Hematopoietic multipotent progenitor cell (in vitro differentiated cells): ENCODE measurements around the gene SH3GL1. TPM values are rescaled to one million over a fixed set of nuclear protein-coding genes. Genes with fewer than 3 reads are reported as not detected.

Source experiments
- DNase-seq, 3 donors: peaks; one replicate each; pipeline ENCODE4 v3.0.0-alpha.2; 2011 to 2015; ENCODE audit warnings: low read depth in 2 of 3, low spot score in 2 of 3
- total RNA-seq: library from RNA; depleted of rRNA; stranded (reverse); fragments of >200 nt; gene quantifications from one replicate; pipeline ENCODE4 v1.2.3, GENCODE V29; 2012

Gene SH3GL1
- total RNA-seq, 1 donor: 25.9 TPM

DNA sequence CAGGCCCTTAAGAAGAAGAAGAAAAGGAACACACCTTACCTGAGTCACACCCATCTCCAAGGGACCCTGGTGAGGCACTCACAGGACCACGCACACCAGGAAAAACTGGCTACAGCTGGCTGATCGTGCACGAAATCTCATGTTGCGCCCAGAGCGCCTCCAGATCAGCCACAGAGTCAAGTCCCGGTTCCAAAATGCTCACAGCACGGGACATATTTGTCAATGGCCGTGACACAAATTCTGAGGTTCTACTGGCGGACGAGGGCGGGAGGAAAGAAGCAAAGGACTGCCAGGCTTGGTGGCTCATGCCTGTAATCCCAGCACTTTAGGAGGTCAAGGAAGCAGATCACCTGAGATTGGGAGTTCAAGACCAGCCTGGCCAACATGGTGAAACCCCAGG, 21.5 kb downstream of the SH3GL1 start:
- no peak for DNase-seq

GRCh38 chr19:4376991-4377781, 23.2 kb downstream of the SH3GL1 start:
- no peak for DNase-seq

- DNase-seq: no peak
These were observed 23.7 kb downstream of the SH3GL1 start for GRCh38 chr19:4376671-4376990.

DNA sequence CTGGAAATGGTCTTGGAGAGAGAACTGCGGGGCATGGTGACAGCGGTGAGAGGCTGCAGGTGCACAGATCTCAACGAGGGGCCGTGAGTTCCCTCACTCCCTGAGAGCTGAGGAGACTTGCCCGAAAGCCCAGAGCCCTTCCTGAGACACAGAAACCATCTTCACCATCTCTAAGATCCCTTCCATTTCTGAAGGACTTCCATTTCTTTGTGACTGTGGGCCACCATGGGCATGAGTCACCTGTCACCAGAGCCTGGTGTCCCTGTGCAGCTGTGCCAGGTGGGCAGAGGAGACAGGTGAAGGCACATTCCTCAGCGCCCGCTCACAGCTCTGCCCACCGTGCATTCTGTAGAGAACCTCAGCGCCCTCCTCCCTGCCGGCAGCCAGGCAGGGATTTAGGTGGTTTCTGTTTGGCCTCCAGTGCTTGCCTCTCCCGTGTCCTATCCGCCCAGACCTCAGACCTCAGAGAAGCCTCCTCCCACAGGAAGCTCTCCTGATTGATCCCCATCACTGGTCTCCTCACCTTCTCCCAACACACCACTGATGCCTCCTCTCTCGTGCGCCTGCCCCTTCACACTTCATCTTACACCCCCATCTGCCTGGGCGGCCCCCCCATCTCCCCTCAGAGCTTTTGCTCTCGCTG, 24.2 kb downstream of the SH3GL1 start:
- DNase-seq: no peak

DNA sequence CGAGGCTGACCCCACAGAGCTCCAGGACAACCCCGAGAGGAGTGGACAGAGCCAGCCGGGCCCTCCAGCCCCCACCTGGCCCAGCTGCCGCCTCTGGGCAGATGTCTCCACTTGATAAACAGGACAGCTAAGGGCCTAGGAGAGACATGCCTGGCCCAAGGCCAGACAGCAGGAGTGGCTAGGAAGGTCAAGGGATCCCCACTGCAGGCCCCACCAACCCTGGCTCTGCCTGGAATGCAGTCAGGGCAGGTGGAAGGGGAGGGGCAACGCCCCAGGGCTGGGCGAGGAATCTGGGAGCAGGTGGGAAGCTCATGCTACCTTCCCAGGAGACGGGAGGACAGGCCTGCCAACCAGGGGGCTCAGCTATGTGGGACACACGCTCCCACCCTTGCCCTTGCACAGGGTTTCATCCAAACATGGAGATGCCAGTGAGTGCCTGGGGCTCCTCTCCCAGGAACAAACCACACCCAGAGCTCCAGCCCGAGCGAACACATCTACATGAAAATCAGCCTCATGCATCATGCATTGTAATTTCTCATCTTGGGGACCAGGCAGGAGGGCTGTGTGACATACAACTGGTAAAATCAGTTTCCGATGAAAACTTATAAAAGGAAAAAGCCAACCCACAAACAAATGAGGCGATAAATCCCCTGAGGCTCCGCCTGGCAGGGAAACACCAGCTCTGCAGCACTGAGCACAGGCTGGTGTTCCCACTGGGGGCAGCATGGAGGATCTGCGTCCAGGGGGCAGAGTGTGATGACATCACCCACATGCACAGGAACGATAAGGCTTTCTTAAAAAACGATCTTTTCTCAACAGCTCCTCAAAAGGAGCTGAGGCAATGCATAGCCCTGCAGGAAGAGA, 25.0 kb downstream of the SH3GL1 start:
- DNase-seq: peak in 2 of 3 donors; percentile 70 to 74

DNA sequence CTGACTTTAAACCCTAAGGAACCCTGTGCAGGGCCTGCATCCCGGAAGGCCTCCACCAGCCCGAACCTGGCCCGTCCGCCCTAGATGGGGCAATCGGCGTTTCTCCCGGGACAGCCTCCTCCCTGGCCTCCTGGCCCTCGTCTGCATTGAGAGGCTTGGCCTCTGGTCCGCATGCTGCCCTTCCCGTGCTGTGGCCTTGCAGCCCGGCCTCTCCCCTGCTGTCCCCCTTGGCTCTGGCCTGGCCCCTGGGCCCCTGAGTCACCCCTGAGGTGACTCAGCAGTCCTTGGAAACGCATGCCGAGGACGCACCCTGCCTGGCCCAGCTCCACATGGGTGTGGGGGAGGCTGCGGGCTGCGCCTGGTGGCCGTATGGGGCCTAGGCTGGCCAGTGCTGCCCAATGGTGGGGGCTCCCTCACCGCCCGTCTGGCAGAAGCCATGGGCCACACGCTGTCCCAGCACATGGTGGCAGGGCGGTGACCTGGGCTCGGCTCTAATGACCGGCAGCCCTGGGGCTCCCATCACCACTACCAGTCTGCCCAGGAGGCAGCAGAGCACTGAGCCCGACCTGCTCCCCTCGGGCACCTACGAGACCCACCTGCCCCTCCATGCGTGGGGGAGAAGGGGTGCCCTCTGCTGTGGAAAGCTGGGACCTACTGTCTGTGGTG, 25.7 kb downstream of the SH3GL1 start:
- peak in 2 of 3 donors; percentile 44 to 47 for DNase-seq

DNA sequence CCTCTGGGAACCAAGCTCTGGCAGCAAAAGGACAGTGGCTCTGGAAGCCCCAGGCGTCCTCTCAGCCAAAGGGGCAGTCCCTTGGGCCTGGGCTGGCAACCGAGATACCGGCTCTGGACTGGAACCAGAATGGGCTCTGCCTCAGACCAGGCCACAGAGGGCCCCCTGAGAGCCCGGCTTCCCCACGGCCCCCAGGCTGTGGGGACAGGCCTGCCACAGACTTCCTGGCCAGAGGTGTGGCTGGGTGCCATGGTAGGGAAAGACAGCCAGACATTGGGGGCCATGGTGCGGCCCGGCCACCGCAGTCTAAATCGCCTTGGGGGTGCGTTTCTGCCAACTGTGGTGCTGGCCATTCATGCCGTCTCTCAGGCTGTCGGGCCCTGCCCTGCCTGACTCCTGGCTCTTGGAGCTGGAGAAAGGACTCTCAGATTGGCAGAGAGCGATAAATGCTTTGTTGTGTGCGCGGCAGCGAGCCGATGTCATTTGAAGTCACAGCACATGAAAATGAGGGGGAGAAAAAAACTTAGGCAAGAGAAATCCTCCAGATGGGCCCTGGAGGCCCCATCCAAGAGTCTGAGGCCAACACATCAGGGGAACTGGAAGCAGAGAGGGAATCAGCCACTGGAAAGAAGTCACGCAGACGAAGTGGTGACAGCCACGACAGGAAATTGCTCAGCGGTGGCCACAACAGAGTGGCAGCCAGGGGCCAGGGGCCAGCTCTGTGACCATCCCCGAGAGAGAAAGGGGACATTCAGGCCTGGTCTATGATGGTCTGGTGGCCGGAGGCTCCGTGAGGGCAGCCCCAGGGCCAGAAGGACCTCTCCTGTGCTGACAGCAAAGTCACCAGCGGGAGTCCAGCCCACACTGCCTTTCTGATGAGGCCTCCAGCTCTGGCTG, 26.5 kb downstream of the SH3GL1 start:
- DNase-seq: no peak

GRCh38 chr19:4373013-4373367, 27.4 kb downstream of the SH3GL1 start:
- DNase-seq: no peak

DNA sequence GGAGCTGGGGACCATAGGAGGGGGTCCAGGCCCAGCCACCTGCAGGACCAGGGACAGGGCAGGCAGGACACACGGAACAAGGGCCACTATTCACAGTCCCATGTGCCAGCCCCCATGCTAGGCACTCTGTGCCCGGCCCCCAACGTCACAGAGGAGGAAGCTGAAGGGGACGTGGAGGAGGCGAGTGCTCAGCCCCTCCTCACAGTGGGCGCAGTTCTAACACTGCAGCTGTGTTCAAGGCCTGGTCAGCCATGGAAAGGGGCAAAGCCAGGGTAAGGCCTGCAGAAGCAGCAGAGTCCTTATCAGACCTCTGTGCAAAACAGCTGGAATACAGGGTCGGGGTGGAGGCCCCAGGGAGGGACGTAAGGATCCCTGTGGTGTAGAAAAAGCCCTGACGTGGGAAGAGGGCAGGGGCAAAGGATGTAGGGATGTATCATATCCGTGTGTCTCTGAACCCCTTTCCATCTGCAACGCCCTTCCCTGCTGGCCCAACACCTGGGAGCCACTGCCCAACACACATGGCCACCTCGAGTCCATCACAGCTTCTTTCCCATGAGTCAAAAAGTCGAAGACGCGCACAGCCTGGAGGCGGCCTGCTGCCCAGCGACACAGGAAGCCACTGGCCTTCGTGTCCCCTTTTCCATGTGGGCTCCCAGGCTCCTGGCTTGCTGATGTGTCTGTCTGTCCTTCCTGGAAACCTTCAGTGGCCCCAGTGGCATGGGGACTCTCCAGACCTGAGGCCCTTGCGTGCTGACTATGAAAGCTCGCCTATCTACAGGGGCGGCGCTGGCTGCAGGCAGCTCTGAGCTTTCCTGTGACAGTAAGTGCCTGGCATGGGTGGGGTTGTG, 28.0 kb downstream of the SH3GL1 start:
- no peak for DNase-seq

DNA sequence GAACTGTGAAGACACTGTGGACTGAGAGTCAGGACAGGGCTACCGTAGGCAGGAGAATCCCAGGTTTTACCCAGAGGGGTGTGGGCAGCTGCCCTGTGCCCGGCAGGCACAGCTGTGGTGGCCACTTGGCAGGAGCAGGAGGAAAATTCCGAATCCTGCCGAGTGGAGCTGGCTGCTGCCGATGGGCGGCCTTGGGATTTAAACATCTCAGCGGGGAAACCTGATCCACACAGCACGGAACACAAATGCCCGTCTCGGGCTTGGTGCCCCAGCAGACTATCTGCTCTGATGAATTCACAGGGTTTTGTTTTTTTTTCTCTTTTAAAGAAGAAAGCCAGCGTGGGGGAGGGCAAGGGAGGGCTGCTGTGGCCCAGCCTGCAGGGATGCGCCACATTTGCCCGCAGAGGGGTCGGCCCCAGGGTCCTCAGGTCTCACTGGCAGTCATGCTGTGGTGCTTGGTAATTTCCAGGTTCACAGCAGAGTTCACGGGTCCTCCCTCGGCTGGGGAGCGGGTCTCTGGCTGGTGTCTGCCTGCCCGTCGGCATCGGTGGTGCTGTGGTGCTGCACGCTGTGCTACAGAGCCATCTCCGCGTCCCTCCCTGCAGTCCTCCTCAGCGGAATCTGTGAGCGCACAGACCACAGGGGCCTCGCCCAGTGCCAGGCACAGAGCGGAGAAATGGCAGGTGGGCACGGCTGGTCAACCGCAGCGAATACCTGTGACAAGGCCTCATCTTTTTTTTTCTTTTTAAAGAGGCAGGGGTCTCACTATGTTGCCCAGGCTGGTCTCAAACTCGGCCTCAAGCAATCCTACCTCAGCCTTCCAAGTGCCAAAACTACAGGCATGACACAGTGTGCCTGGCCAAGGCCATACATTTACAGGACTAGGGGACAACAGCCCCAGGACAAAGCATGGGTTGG, 28.8 kb downstream of the SH3GL1 start:
- no peak for DNase-seq

GRCh38 chr19:4370418-4371041, 29.8 kb downstream of the SH3GL1 start:
- DNase-seq: no peak

- peak in 2 of 3 donors; percentile 40 to 74 for DNase-seq
These were observed 30.5 kb downstream of the SH3GL1 start for GRCh38 chr19:4369888-4370260.

DNA sequence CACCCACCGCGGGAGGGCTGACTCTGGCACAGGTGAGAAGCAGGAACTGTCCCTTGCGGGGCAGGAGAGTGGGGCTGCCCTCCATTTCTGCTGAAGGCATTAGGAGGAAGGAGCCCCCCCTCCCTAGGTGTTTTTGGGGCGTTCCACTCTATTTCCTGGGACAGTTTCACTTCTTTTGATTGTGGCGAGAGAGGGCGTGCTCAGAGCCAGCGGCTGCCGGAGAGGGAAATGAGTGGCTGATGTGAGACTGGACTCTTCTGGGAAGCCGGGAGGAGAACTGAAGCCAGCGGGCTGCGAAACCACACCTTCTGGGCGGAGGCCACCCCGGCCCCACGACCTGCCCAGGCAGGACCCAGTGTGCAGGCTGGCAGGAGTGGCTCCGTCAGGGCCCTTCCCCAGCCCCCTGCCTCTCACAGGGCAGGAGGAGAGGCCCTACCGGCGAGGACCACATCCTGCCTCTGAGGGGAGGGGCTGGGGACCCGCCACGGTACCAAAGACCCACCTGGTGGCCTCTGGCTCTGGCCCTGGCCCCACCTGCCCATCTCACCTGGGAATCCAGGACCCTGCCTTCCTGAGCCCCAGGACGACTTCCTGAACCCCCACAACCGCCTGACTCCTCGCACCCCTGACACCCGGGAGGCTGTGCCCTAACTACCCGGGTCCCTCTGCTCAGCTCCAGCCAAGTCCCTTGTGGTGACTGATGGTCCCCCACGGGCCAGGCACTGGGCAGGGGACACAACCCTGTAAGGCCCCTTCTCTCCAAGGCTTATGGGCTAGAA, 31.0 kb downstream of the SH3GL1 start:
- peak; percentile 43 to 52 (median 47) for DNase-seq

- DNase-seq: no peak
These were observed 32.1 kb downstream of the SH3GL1 start for GRCh38 chr19:4368128-4368820.

DNA sequence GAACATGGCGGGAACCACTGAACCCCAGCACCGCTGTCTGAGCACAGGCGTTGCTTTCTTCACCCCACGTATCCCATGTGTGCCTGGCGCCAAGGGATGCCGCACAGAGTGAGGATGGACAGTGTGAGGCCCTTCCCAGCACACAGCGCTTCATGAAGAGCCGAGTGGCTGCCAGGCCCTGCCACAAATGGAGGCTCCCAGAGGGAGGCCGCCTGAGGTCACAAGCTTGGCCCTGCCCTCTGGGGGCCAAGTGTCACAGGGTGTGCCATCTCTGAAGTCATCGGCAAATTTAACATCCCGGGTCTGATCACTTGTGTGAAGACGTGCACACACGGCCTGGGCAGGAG, 32.6 kb downstream of the SH3GL1 start:
- DNase-seq: no peak

DNA sequence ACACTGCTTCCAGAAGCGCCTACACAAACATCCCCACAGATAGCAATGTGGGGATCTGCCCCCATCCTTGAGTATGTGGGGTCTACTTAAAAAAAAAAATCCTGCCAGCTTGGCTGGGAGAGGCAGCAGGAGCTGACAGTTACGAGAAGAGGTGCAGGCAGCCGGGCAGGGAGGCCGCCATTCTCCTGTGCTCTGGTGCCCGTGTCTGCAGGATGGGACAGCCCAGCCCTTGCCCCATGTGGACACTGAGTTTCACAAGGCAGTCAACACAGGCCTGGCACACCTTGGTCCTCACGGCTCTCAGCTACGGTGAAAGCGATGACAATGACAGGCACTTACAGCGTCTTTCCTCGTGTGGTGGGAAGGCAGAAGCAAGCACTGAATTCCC, 33.0 kb downstream of the SH3GL1 start:
- no peak for DNase-seq
